ENCODE results near the gene KIF1A.

KIF1A gene, protein sequence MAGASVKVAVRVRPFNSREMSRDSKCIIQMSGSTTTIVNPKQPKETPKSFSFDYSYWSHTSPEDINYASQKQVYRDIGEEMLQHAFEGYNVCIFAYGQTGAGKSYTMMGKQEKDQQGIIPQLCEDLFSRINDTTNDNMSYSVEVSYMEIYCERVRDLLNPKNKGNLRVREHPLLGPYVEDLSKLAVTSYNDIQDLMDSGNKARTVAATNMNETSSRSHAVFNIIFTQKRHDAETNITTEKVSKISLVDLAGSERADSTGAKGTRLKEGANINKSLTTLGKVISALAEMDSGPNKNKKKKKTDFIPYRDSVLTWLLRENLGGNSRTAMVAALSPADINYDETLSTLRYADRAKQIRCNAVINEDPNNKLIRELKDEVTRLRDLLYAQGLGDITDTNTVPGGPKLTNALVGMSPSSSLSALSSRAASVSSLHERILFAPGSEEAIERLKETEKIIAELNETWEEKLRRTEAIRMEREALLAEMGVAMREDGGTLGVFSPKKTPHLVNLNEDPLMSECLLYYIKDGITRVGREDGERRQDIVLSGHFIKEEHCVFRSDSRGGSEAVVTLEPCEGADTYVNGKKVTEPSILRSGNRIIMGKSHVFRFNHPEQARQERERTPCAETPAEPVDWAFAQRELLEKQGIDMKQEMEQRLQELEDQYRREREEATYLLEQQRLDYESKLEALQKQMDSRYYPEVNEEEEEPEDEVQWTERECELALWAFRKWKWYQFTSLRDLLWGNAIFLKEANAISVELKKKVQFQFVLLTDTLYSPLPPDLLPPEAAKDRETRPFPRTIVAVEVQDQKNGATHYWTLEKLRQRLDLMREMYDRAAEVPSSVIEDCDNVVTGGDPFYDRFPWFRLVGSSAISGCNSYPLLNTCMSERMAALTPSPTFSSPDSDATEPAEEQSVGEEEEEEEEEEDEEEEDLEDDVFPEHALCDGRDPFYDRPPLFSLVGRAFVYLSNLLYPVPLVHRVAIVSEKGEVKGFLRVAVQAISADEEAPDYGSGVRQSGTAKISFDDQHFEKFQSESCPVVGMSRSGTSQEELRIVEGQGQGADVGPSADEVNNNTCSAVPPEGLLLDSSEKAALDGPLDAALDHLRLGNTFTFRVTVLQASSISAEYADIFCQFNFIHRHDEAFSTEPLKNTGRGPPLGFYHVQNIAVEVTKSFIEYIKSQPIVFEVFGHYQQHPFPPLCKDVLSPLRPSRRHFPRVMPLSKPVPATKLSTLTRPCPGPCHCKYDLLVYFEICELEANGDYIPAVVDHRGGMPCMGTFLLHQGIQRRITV (N-terminal part only)

GRCh38 chr2:240819858-240820606 is at the start of gene KIF1A:
Gene KIF1A (minus strand): TSS chr2:240820219. CDS start chr2:240797752, 22,467 bp downstream.
- peak in 48 of 51 donors; percentile 37 to 97 (median 89) for DNase-seq

DNA sequence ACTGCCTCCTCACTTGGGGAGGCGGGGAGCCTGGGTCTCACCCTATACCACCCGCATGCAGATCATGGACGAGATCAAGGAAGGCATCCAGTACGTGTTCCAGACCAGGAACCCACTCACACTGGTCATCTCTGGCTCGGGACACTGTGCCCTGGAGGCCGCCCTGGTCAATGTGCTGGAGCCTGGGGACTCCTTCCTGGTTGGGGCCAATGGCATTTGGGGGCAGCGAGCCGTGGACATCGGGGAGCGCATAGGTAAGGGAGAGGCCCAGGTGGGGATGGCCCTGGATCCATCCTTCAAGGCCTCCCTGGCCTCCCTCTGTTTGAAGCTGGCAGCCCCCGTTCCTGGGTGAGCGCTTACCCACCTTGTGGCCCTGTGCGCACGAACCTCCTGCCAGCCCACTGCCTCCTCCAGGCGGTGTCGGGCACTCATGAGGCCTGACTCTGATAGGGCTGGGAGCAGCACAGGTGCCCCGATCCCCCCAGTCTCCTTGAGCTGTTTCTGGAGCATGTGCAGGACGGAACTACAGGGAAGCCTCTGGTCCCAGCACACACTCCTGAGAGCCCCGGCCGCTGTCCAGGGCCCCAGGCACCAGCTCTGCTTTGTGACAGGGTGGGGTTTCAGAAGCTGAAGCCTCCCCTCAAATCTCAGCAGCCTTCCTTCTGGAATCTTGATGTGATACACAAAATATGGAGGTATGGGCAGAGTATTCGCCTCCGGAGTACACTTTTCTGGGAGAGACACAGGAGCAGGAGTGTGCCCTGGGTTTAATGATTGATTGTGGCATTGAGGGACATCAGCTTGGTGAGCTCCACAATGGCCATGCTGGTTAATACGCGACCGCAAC is 49.3 kb upstream of the KIF1A start:
- DNase-seq = no peak

DNA sequence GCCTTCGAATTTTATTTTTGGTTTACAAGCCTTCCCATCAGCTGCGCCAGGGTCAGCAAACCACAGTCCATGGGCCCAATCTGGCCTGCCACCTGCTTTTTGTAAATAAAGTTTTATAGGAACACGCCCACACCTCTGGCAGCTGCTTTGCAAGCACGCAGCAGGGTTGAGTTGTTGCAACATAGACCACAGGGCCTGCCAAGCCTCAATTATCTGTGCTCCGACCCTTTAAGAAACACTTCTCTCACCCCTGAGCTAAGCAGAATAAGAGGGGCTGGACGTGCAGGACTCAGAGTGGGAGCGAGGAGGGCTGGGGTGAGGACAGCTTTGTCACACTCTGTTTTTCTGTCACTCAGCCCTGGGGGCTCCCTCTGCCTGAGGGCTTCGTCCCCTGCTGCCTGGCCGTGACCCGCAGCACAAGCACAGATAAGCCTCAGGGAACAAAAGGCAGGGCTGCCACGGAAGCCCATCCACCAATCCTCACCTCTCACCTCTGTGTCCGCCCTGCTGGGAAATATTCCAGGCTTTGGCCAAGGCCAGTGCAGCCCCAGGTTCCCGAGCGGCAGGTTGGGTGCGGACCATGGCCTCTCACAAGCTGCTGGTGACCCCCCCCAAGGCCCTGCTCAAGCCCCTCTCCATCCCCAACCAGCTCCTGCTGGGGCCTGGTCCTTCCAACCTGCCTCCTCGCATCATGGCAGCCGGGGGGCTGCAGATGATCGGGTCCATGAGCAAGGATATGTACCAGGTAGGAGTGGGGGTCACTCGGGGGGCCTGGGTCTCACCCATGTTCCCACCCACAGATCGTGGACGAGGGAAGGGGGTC is 48.5 kb upstream of the KIF1A start, which contains the start of gene AGXT:
TSS of gene AGXT (plus strand) at position 539 of the 823 bp plus-strand sequence. CDS start at position 581, 42 bp downstream.
- no peak for DNase-seq

GRCh38 chr2:240865391-240865790 is 45.4 kb upstream of the KIF1A start:
- DNase-seq = no peak

DNA sequence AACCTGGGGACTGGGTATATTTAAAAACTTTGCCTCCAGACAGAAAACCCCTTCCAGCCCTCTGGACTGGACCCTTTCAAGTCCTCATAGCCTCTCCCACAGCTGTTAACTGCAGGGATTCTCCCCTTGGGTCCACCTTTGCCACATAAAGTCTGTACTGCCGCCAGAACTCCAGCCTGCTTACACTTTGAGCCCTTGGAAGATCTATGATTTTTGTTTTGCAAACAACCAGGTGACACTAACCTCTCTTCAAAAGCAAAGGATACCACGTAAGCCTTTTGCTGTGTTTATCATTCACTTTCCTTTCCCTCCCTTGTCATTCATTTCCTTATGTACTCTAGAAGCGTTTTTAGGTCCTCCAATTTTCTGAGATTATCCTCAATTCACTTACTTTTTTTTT is 44.5 kb upstream of the KIF1A start:
- DNase-seq = no peak

DNA sequence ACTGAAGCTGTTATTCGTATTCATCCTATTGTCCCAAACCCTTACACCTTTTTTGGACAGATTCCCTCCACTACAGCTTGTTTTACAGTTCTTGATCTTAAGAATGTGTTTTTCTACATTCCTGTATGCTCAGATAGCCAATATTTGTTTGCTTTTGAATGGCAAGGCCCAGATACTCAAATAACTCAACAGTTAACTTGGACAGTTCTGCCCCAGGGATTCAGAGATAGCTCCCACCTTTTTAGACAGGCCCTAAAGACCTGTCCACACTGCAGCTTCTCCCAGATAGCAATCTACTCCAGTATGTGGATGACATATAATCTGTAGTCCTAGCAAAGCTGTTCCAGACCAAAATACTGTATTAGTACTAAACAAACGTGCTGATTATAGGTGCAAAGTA is 41.5 kb upstream of the KIF1A start:
- no peak for DNase-seq

DNA sequence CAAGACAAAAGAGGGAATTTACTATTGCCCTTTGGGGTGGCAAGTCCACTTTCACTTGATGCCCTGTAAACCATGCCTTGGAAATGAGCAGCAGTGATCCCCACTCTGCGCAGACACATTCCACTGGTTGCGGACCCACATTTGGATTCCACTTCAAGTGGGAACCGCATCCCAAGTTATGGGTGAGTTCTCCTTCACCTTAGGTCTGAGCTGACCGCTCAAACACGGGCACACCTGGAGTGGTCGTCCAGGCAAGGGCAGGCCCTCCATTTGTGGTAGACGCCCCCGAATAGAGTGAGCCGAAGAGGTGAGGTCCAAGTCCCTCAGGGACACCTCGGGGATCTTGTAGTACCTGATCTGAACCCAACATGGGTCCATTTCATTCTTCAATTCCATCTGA is 38.9 kb upstream of the KIF1A start:
- no peak for DNase-seq

DNA sequence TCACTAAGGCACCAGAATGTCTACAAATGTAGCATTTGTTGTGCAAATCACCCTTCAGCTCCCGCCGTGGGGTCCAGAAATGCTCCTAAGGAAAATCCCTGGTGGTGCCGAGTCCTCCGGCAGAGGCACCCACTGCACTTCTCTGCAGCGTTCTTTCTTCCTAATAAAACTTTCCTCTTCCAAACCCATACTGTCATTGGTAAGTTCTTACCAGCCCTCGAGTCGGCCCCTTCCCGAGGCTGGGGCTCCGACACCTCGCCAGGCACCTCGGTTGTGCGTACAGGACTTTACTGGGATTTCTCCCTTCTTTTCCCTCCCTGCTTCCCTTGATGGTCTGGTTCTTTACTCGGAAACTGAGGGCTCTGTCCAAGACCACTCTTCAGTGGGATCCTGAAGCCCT is 38.3 kb upstream of the KIF1A start:
- DNase-seq = no peak

GRCh38 chr2:240857039-240858008 is 37.3 kb upstream of the KIF1A start:
- no peak for DNase-seq

GRCh38 chr2:240856151-240856980 is 36.3 kb upstream of the KIF1A start:
- DNase-seq = no peak

DNA sequence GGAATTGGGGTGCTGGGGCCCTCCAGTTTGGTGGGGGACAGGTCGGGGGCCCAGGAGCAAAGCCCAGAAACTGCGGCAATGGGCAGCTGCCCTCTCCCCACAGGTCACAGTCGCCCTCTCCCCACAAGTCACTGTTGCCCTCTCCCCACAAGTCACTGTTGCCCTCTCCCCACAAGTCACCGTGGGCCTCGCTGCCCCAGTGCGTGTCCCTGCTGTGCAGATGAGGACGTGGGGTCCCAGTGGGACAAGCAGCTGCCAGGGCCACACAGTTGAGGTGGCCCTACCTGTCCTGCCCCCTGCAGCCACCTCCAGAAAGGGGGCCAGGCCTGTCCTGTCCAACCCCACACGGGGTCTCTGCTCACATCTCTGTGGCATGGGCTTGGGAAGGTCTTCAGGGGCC is 35.7 kb upstream of the KIF1A start:
- no peak for DNase-seq

GRCh38 chr2:240852671-240853314 is 32.8 kb upstream of the KIF1A start:
- no peak for DNase-seq

DNA sequence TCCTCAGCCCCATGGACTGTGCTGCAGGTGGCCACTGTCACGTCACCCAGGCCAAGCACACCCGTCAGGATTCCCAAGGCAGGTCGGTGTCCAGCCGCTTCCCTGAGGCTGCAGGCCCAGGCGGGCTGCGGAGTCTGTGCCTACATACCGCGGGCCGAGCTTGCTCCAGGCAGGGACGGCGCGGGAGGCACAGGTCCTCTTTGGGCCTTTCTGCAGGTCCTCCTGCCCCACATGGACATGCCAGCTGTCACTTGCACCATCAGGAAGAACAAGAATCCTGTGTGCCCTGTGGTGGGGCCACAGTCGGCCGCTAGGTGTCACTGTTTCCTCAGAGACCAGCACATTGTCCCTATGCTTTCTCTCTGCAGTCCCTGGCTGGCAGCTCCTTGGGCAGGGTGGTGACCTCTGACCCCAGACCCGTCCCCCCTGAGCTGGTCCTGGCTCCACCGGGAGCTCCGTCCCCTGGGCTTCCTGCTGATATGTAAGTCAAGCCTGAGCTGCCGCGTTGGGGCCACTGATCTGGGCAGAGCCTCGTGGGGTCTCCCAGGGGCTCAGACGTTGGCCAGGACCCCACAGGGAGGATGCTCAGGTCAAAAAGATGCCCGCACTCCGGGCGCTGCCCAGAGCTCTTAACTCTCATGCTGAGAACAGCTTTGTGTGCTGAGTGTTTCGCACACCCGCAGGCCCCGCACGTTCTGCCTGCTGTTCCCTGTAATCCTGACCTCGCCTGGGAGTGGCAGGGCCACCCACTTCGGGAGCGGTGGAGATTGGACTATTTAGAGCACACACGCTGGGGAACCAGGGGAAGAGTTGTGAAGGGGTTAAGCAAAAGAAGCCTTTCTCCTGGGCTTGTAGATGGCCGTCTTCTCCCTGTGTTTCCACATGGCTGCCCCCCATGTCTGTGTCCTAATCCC is 31.3 kb upstream of the KIF1A start:
- DNase-seq = peak in 49 of 51 donors; percentile 22 to 93 (median 70)

GRCh38 chr2:240850756-240851077 is 30.7 kb upstream of the KIF1A start:
- DNase-seq = no peak

DNA sequence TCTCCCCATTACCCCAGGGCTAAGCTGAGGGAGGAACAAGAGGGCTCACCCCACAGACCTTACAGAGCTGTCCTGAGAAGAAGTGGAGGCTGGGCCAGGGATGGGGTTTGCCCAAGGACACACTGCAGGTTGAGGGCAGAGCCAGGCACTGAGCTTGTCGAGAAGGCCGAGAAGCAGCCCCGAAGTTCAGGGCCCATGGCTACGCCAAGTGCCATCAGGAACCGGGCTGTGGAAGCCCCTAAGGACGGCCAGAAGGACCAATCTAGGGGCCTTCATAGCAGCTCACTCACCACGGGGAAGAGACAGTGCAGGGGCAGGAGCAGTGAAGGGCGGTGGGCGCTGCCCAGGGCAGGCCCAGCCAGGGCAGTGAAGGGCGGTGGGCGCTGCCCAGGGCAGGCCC is 30.0 kb upstream of the KIF1A start:
- no peak for DNase-seq

All from hypothalamus (tissue), 51 donors.